ENCODE data around the gene DHX15. TPM values are rescaled to one million over a fixed set of nuclear protein-coding genes. Genes with fewer than 3 reads are reported as not detected.

Gene DHX15
- total and polyA plus RNA-seq, 2 of the 13 experiments (the other 11 are each of a cell fraction or from before 2014, with no cell fraction given): 92.9 to 165 TPM

- TF ChIP-seq BCLAF1 (IDR thresholded peaks at IDR 0.05): no peak
- TF ChIP-seq ZNF333 (CRISPR knock-in tag; IDR thresholded peaks at IDR 0.05; ENCODE audit: borderline replicate concordance): no peak
- TF ChIP-seq MLXIP (CRISPR knock-in tag; IDR thresholded peaks at IDR 0.05; ENCODE audit: borderline replicate concordance): 0 out of 2 replicates have a peak, but pooled peaks have one; percentile 19
- TF ChIP-seq NR1H2 (CRISPR knock-in tag; IDR thresholded peaks at IDR 0.05; ENCODE audit: borderline replicate concordance, low read depth): 0 out of 2 replicates have a peak, but pooled peaks have one; percentile 17
- no peak for TF ChIP-seq E2F5 (CRISPR knock-in tag; conservative IDR thresholded peaks at IDR 0.05)
- no peak for TF ChIP-seq ELF1 (CRISPR knock-in tag; IDR thresholded peaks at IDR 0.05)
- no peak for TF ChIP-seq IRF1 (CRISPR knock-in tag; IDR thresholded peaks at IDR 0.05; ENCODE audit: low read depth)
- TF ChIP-seq ZNF414 (CRISPR knock-in tag; IDR thresholded peaks at IDR 0.05): no peak; the same call in 1 of the 2 replicates
- TF ChIP-seq NCOR1 (IDR thresholded peaks at IDR 0.05; ENCODE audit: borderline replicate concordance, low read length): no peak
- peak; percentile 91 for TF ChIP-seq PRDM15 (CRISPR knock-in tag; IDR thresholded peaks at IDR 0.05)
- TF ChIP-seq CCAR2 (optimal IDR thresholded peaks at IDR 0.05; ENCODE audit: low read depth, low read length): no peak
- no peak for TF ChIP-seq BCL3 (CRISPR knock-in tag; IDR thresholded peaks at IDR 0.05)
- TF ChIP-seq ZNF296 (CRISPR knock-in tag; conservative IDR thresholded peaks at IDR 0.05): no peak
- no peak for TF ChIP-seq ZNF441 (CRISPR knock-in tag; IDR thresholded peaks at IDR 0.05; ENCODE audit: borderline replicate concordance)
Measured at GRCh38 chr4:24583451-24584210, 723 bp downstream of the DHX15 start (continued).

Data from HepG2 (cell line).